Nephron progenitor cell (in vitro differentiated cells): ENCODE data around the gene SMAD4.
A peak's percentile ranks its signal among the peaks of the same experiment; 100 is the strongest.

Experiments
- DNase-seq: peaks from one replicate; pipeline ENCODE4 v3.0.0; 2021
- H3K27ac Mint-ChIP-seq: 2 replicates; pipeline ENCODE4 v1.8.0; 2021; ENCODE audit warnings: mild to moderate bottlenecking, moderate library complexity, mixed read lengths
- H3K27me3 Mint-ChIP-seq: 2 replicates; pipeline ENCODE4 v1.8.0; 2021; ENCODE audit warnings: mild to moderate bottlenecking, low read depth, mixed read lengths; ENCODE audit not compliant: poor library complexity
- H3K36me3 Mint-ChIP-seq: 2 replicates; pipeline ENCODE4 v1.8.0; 2021; ENCODE audit warnings: low read depth, mixed read lengths
- H3K4me1 Mint-ChIP-seq: 2 replicates; pipeline ENCODE4 v1.8.0; 2021; ENCODE audit warnings: mixed read lengths
- H3K4me3 Mint-ChIP-seq: 2 replicates; pipeline ENCODE4 v1.8.0; 2021; ENCODE audit warnings: mild to moderate bottlenecking, moderate library complexity, mixed read lengths
- H3K9me3 Mint-ChIP-seq: 2 replicates; pipeline ENCODE4 v1.8.0; 2021; ENCODE audit warnings: mild to moderate bottlenecking, moderate library complexity, mixed read lengths
- TF ChIP-seq, protein P1 (sequence below): fragments of 200-600 bp; sonication (generic); IDR thresholded peaks from 2 replicates; pipeline ENCODE4 v1.5.0; 2021; ENCODE audit warnings: antibody characterized with exemption

Gene SMAD4

GRCh38 chr18:51013259-51013658, 16.8 kb upstream of the SMAD4 start:
- Mint-ChIP-seq H3K36me3 (peaks cover 5% of the 10 kb centered on the region), H3K4me1 (peaks cover 11% of the 10 kb centered on the region), H3K27ac (no peak overlapping the region), H3K9me3 (peaks cover 7% of the 10 kb centered on the region), H3K4me3 (no peak overlapping the region), H3K27me3 (peaks cover 5% of the 10 kb centered on the region)
- DNase-seq = no peak
- TF ChIP-seq, protein P1, sequence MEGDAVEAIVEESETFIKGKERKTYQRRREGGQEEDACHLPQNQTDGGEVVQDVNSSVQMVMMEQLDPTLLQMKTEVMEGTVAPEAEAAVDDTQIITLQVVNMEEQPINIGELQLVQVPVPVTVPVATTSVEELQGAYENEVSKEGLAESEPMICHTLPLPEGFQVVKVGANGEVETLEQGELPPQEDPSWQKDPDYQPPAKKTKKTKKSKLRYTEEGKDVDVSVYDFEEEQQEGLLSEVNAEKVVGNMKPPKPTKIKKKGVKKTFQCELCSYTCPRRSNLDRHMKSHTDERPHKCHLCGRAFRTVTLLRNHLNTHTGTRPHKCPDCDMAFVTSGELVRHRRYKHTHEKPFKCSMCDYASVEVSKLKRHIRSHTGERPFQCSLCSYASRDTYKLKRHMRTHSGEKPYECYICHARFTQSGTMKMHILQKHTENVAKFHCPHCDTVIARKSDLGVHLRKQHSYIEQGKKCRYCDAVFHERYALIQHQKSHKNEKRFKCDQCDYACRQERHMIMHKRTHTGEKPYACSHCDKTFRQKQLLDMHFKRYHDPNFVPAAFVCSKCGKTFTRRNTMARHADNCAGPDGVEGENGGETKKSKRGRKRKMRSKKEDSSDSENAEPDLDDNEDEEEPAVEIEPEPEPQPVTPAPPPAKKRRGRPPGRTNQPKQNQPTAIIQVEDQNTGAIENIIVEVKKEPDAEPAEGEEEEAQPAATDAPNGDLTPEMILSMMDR = no peak

DNA sequence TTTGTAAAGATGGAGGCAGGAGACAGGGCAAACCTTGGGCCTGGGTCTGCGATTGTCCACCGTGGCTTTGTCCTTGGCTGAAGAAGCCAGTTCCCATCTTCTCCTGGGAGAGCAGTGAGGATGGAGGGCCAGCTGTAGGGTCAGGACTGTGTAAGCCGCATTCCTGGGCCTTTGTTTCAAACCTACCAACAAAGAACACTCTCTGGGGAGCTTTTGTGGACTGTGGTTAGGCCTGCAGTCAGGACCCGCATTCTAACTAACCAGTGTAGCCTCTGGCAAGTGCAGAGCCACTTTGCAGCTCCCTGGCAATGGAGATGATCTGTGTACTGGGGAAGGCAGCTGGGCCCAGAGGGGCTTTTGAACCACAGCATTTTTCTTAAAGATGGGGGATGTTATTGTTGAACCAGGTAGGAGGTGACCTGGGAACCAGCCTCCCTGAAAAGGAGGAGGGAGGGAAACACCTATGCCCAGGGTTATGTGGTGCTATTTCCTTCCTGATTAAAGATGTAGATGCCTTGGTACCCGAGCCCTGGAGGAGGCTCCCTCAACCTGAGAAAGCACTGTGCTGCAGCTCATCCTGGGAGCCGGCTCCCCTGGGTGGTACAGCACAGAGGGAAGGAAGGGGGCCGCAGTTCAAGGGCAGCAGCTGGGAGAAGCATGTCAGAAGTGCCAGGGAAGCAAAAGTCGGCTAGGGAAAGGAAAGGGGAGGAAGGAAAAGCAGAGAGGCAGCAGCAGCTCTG, 12.7 kb upstream of the SMAD4 start:
- H3K4me3 Mint-ChIP-seq = no peak overlapping the region
- H3K27ac Mint-ChIP-seq = peak overlapping the region; percentile 17
- H3K36me3 Mint-ChIP-seq = peaks cover 5% of the 10 kb centered on the region
- peaks cover 2% of the 10 kb centered on the region for H3K27me3 Mint-ChIP-seq
- peaks cover 11% of the 10 kb centered on the region for H3K4me1 Mint-ChIP-seq
- TF ChIP-seq, protein P1 = no peak
- peaks cover 7% of the 10 kb centered on the region for H3K9me3 Mint-ChIP-seq
- DNase-seq = no peak

GRCh38 chr18:51020536-51020935, 9.5 kb upstream of the SMAD4 start:
- H3K4me3 Mint-ChIP-seq = no peak overlapping the region
- peaks cover 2% of the 10 kb centered on the region for H3K27me3 Mint-ChIP-seq
- TF ChIP-seq, protein P1 = no peak
- no peak overlapping the region for H3K27ac Mint-ChIP-seq
- peaks cover 5% of the 10 kb centered on the region for H3K9me3 Mint-ChIP-seq
- no peak for DNase-seq
- no peaks in the 10 kb centered on the region for H3K36me3 Mint-ChIP-seq
- H3K4me1 Mint-ChIP-seq = peaks cover 11% of the 10 kb centered on the region

- peak overlapping the region; percentile 1 for H3K27ac Mint-ChIP-seq
Observed at GRCh38 chr18:51021226-51021965, 8.6 kb upstream of the SMAD4 start.

DNA sequence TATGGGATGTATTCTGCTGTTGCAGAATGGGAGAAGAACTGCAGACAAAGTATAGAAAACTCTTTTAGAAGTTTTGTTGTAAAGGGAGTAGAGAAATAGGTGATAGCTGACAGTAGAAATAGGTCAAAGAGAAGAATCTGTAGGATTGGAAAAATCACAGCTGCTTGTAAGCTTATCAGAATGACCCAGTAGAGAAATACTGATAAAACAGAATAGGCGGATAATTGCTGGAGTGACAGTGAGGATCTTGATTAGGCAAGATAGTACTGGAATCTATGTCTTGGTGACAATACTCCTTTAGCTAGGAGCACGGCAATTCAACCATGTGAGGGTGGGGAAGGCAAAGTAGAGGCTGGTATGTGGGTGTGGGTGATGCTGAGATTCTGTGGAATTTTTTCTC, 4.5 kb upstream of the SMAD4 start:
- Mint-ChIP-seq H3K4me1 (peaks cover 24% of the 10 kb centered on the region), H3K36me3 (peaks cover 7% of the 10 kb centered on the region), H3K27me3 (peaks cover 4% of the 10 kb centered on the region), H3K9me3 (peaks cover 5% of the 10 kb centered on the region), H3K27ac (no peak overlapping the region), H3K4me3 (no peak overlapping the region)
- no peak for DNase-seq
- TF ChIP-seq, protein P1 = no peak

More at GRCh38 chr18:51021226-51021965, 8.6 kb upstream of the SMAD4 start:
- no peak for DNase-seq
- peaks cover 5% of the 10 kb centered on the region for H3K9me3 Mint-ChIP-seq
- H3K36me3 Mint-ChIP-seq = no peaks in the 10 kb centered on the region
- TF ChIP-seq, protein P1 = no peak
- H3K4me3 Mint-ChIP-seq = no peak overlapping the region
- peaks cover 11% of the 10 kb centered on the region for H3K4me1 Mint-ChIP-seq
- peaks cover 2% of the 10 kb centered on the region for H3K27me3 Mint-ChIP-seq
